Gastroesophageal sphincter (tissue), 4 donors: Measurements from ENCODE around the gene AQP7. TPM values are rescaled to one million over a fixed set of nuclear protein-coding genes. Genes with fewer than 3 reads are reported as not detected.
"Not testable (repeated sequence)": the region's sequence is repeated elsewhere in the genome, so short reads cannot be mapped to it uniquely, and the experiment has no call there.

Experiments used
- ATAC-seq: fragments of 150-250 bp; one replicate; pipeline ENCODE4 v1.9.1; 2016; ENCODE audit warnings: mild to moderate bottlenecking, moderate library complexity
- H3K27ac ChIP-seq, 4 donors: fragments of 200-600 bp; sonication (generic) in 3 of 4; 1 replicate in 3 of 4; 2 replicates in 1 of 4; pipeline ENCODE4 v1.5.1; 2016 to 2019
- H3K27me3 ChIP-seq: fragments of 200-600 bp; sonication (generic); one replicate; pipeline ENCODE4 v1.5.1; 2019
- H3K36me3 ChIP-seq, 2 donors: fragments of 200-600 bp; sonication (generic); one replicate each; pipeline ENCODE4 v1.5.1; 2019; ENCODE audit warnings: control low read depth in 1 of 2
- H3K4me1 ChIP-seq, 3 donors: fragments of 200-600 bp; sonication (generic); 1 replicate in 2 of 3; 2 replicates in 1 of 3; pipeline ENCODE4 v1.5.1; 2016 to 2019; ENCODE audit warnings: control low read depth in 2 of 3
- H3K4me3 ChIP-seq, 2 donors: fragments of 200-600 bp; sonication (generic); one replicate each; pipeline ENCODE4 v1.5.1; 2019; ENCODE audit warnings: mild to moderate bottlenecking in 1 of 2, moderate library complexity in 1 of 2
- H3K9me3 ChIP-seq, 3 donors: fragments of 200-600 bp; sonication (generic); one replicate each; pipeline ENCODE4 v1.5.1; 2017 to 2019; ENCODE audit warnings: control low read depth in 2 of 3
- CTCF ChIP-seq, 4 experiments: fragments of 200-600 bp in 2 of 4; fragments of 450-650 bp in 2 of 4; sonication (generic) in 1 of 4; IDR thresholded peaks; one replicate each; pipeline ENCODE4 v1.5.1; 2017 to 2019; ENCODE audit warnings: antibody characterized with exemption in 4 of 4, mild to moderate bottlenecking in 2 of 4, moderate library complexity in 2 of 4
- EP300 ChIP-seq: sonication (generic); formaldehyde crosslinking; IDR thresholded peaks from one replicate; pipeline ENCODE4 v1.6.1; 2017; ENCODE audit warnings: antibody characterized with exemption, mild to moderate bottlenecking
- POLR2A ChIP-seq, 2 donors: fragments of 450-650 bp; IDR thresholded peaks; one replicate each; pipeline ENCODE4 v1.6.1; 2017; ENCODE audit warnings: antibody characterized with exemption in 2 of 2, mild to moderate bottlenecking in 2 of 2, moderate library complexity in 1 of 2
- POLR2AphosphoS5 ChIP-seq: sonication (generic); formaldehyde crosslinking; IDR thresholded peaks from one replicate; pipeline ENCODE4 v1.6.1; 2017; ENCODE audit warnings: antibody characterized with exemption
- WGBS, 2 donors: methylation state at CpG; one replicate each; pipeline ENCODE4 v1.1.5; 2018; ENCODE audit warnings: low coverage in 1 of 2; 5-methylcytosine and 5-hydroxymethylcytosine counted together
- total RNA-seq, 4 donors: library from RNA; depleted of rRNA; stranded (reverse); fragments of >200 nt; gene quantifications; one replicate each; pipeline ENCODE4 v1.1.0, GENCODE V29; 2016

Gene AQP7
- total RNA-seq, 4 donors from 2014 or later = 1.2 to 2.0 (median 1.6) TPM

GRCh38 chr9:33393581-33393980, 8.8 kb downstream of the AQP7 start:
- Histone ChIP-seq H3K4me3 (no peak overlapping the region), H3K9me3 (no peaks in the 10 kb centered on the region), H3K27me3 (no peaks in the 10 kb centered on the region), H3K36me3 (no peaks in the 10 kb centered on the region), H3K27ac (peak overlapping the region in 2 of 4 donors; percentile 48 to 81), H3K4me1 (peaks cover 0 to 22% (median 12%) of the 10 kb centered on the region in 3 donors)
- ATAC-seq = no peak
- TF ChIP-seq CTCF (IDR thresholded peaks at IDR 0.05) (no peak), POLR2AphosphoS5 (no peak), POLR2A (IDR thresholded peaks at IDR 0.05) (no peak), EP300 (no peak)
- 40 to 55% methylated on average over 8 to 9 of the region's 11 CpGs for WGBS, 2 donors

GRCh38 chr9:33392591-33393021, 9.8 kb downstream of the AQP7 start:
- WGBS, 2 donors = 60% methylated on average over 1 of the region's 7 CpGs; no CpG with 5 or more reads in 1 of the 2 donors
- ATAC-seq, H3K27me3 ChIP-seq, H3K36me3 ChIP-seq, H3K4me3 ChIP-seq, H3K9me3 ChIP-seq: not testable (repeated sequence)
- Histone ChIP-seq H3K27ac (peak overlapping the region in 2 of 4 donors; percentile 48 to 81), H3K4me1 (peaks cover 0 to 22% (median 12%) of the 10 kb centered on the region in 3 donors)

GRCh38 chr9:33391111-33391771, 11.1 kb downstream of the AQP7 start:
- not testable (repeated sequence) for H3K27me3 ChIP-seq, ATAC-seq, H3K9me3 ChIP-seq, H3K36me3 ChIP-seq
- peak overlapping the region in 1 of 2 donors; percentile 16 for H3K4me3 ChIP-seq
- WGBS, 2 donors = 0% methylated on average over 1 to 3 of the region's 9 CpGs
- peak overlapping the region; percentile 72 to 87 (median 82) for H3K27ac ChIP-seq
- peaks cover 0 to 22% (median 12%) of the 10 kb centered on the region in 3 donors for H3K4me1 ChIP-seq
- TF ChIP-seq POLR2AphosphoS5 = peak; percentile 74

- ATAC-seq = no peak
- 78 to 91% methylated on average over 6 to 15 of the region's 15 CpGs for WGBS, 2 donors
- Histone ChIP-seq H3K27me3 (no peaks in the 10 kb centered on the region), H3K4me3 (no peak overlapping the region), H3K36me3 (no peaks in the 10 kb centered on the region), H3K4me1 (peaks cover 0 to 22% (median 6%) of the 10 kb centered on the region in 3 donors), H3K9me3 (no peaks in the 10 kb centered on the region), H3K27ac (no peak overlapping the region)
- TF ChIP-seq POLR2AphosphoS5 (no peak), POLR2A (IDR thresholded peaks at IDR 0.05) (no peak), EP300 (no peak), CTCF (IDR thresholded peaks at IDR 0.05) (no peak)
These were observed 14.0 kb downstream of the AQP7 start for GRCh38 chr9:33388110-33388994.

- H3K27me3 ChIP-seq, H3K4me3 ChIP-seq, H3K36me3 ChIP-seq, H3K9me3 ChIP-seq, H3K27ac ChIP-seq, ATAC-seq: not testable (repeated sequence)
- WGBS, 2 donors = 100% methylated on average over 1 to 2 of the region's 9 CpGs
- peaks cover 0 to 20% (median 6%) of the 10 kb centered on the region in 3 donors for H3K4me1 ChIP-seq
These were observed 15.4 kb downstream of the AQP7 start for GRCh38 chr9:33386998-33387397.

GRCh38 chr9:33386641-33386996, 15.7 kb downstream of the AQP7 start:
- not testable (repeated sequence) for H3K27me3 ChIP-seq, H3K36me3 ChIP-seq, ATAC-seq, H3K27ac ChIP-seq, H3K9me3 ChIP-seq, H3K4me3 ChIP-seq
- WGBS, 2 donors = 93% methylated on average over 3 of the region's 14 CpGs; no CpG with 5 or more reads in 1 of the 2 donors
- H3K4me1 ChIP-seq = peaks cover 0 to 16% (median 3%) of the 10 kb centered on the region in 3 donors

GRCh38 chr9:33385979-33386640, 16.3 kb downstream of the AQP7 start:
- not testable (repeated sequence) for H3K27me3 ChIP-seq, H3K9me3 ChIP-seq, H3K27ac ChIP-seq, ATAC-seq, H3K4me3 ChIP-seq, H3K36me3 ChIP-seq
- WGBS, 2 donors = no CpG with 5 or more reads among the region's 23 CpGs
- H3K4me1 ChIP-seq = peaks cover 0 to 11% (median 3%) of the 10 kb centered on the region in 3 donors

- not testable (repeated sequence) for H3K27ac ChIP-seq, ATAC-seq
These were observed 16.8 kb downstream of the AQP7 start for GRCh38 chr9:33385536-33385935.

GRCh38 chr9:33383396-33383795, 19.0 kb downstream of the AQP7 start:
- not testable (repeated sequence) for H3K27me3 ChIP-seq, H3K27ac ChIP-seq, H3K4me3 ChIP-seq, ATAC-seq, H3K9me3 ChIP-seq, H3K36me3 ChIP-seq, H3K4me1 ChIP-seq
- 94 to 98% methylated on average over 8 to 11 of the region's 11 CpGs for WGBS, 2 donors

More at GRCh38 chr9:33385536-33385935, 16.8 kb downstream of the AQP7 start:
- H3K4me1 ChIP-seq, H3K9me3 ChIP-seq, H3K27me3 ChIP-seq, H3K36me3 ChIP-seq, H3K4me3 ChIP-seq: not testable (repeated sequence)
- no CpG with 5 or more reads among the region's 11 CpGs for WGBS, 2 donors

- not testable (repeated sequence) for H3K4me1 ChIP-seq, ATAC-seq, H3K27ac ChIP-seq
These were observed 20.0 kb downstream of the AQP7 start for GRCh38 chr9:33382397-33382796.

More at GRCh38 chr9:33382397-33382796, 20.0 kb downstream of the AQP7 start:
- not testable (repeated sequence) for H3K27me3 ChIP-seq, H3K36me3 ChIP-seq, H3K9me3 ChIP-seq, H3K4me3 ChIP-seq
- WGBS, 2 donors = 71 to 97% methylated on average over 3 to 8 of the region's 10 CpGs
